Parathyroid adenoma (tissue), 2 donors: Measurements from ENCODE around the gene CFDP1.

Experiments used
- H2AFZ ChIP-seq: fragments of 300-600 bp; sonication (generic); one replicate; pipeline ENCODE4 v1.7.0; 2017; ENCODE audit warnings: antibody characterized with exemption, mild to moderate bottlenecking
- H3K27ac ChIP-seq: fragments of 300-600 bp; sonication (generic); one replicate; pipeline ENCODE4 v1.7.0; 2017
- H3K27me3 ChIP-seq: fragments of 300-600 bp; sonication (generic); one replicate; pipeline ENCODE4 v1.7.0; 2017; ENCODE audit warnings: low read length; ENCODE audit not compliant: control insufficient read depth, insufficient read depth
- H3K36me3 ChIP-seq: fragments of 300-600 bp; sonication (generic); one replicate; pipeline ENCODE4 v1.7.0; 2017; ENCODE audit warnings: low read length; ENCODE audit not compliant: control insufficient read depth, insufficient read depth
- H3K4me1 ChIP-seq: fragments of 300-600 bp; sonication (generic); one replicate; pipeline ENCODE4 v1.7.0; 2017; ENCODE audit warnings: control low read depth
- H3K4me2 ChIP-seq: fragments of 300-600 bp; sonication (generic); one replicate; pipeline ENCODE4 v1.7.0; 2017; ENCODE audit warnings: low read length
- H3K4me3 ChIP-seq: fragments of 300-600 bp; sonication (generic); one replicate; pipeline ENCODE4 v1.7.0; 2017; ENCODE audit warnings: low read depth, low read length
- H3K79me2 ChIP-seq: fragments of 300-600 bp; sonication (generic); one replicate; pipeline ENCODE4 v1.7.0; 2017; ENCODE audit warnings: control low read depth
- H3K9ac ChIP-seq: fragments of 300-600 bp; sonication (generic); one replicate; pipeline ENCODE4 v1.7.0; 2017; ENCODE audit warnings: mild to moderate bottlenecking
- H3K9me3 ChIP-seq: fragments of 300-600 bp; sonication (generic); one replicate; pipeline ENCODE4 v1.7.0; 2017; ENCODE audit warnings: low read length; ENCODE audit not compliant: control insufficient read depth
- TF ChIP-seq, protein P1 (sequence below): fragments of 300-600 bp; sonication (generic); IDR thresholded peaks from one replicate; pipeline ENCODE4 v1.7.0; 2017; ENCODE audit warnings: antibody characterized with exemption, mild to moderate bottlenecking
- donor health status: primary hyperparathyroidism.

The CFDP1 gene

GRCh38 chr16:75309899-75310430 is 123.3 kb downstream of the CFDP1 start:
- Histone ChIP-seq H3K79me2 (peaks cover 5% of the 10 kb centered on the region), H3K4me3 (no peak overlapping the region), H3K9ac (no peak overlapping the region), H3K4me2 (no peak overlapping the region), H3K9me3 (no peaks in the 10 kb centered on the region), H3K27ac (no peak overlapping the region), H3K36me3 (no peaks in the 10 kb centered on the region), H2AFZ (no peak overlapping the region), H3K27me3 (no peaks in the 10 kb centered on the region), H3K4me1 (peaks cover 4% of the 10 kb centered on the region)
- TF ChIP-seq, protein P1, sequence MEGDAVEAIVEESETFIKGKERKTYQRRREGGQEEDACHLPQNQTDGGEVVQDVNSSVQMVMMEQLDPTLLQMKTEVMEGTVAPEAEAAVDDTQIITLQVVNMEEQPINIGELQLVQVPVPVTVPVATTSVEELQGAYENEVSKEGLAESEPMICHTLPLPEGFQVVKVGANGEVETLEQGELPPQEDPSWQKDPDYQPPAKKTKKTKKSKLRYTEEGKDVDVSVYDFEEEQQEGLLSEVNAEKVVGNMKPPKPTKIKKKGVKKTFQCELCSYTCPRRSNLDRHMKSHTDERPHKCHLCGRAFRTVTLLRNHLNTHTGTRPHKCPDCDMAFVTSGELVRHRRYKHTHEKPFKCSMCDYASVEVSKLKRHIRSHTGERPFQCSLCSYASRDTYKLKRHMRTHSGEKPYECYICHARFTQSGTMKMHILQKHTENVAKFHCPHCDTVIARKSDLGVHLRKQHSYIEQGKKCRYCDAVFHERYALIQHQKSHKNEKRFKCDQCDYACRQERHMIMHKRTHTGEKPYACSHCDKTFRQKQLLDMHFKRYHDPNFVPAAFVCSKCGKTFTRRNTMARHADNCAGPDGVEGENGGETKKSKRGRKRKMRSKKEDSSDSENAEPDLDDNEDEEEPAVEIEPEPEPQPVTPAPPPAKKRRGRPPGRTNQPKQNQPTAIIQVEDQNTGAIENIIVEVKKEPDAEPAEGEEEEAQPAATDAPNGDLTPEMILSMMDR, result no peak

GRCh38 chr16:75309156-75309555 is 124.1 kb downstream of the CFDP1 start:
- no peaks in the 10 kb centered on the region for H3K36me3 ChIP-seq
- H3K27ac ChIP-seq, result no peak overlapping the region
- H3K9me3 ChIP-seq, result no peaks in the 10 kb centered on the region
- TF ChIP-seq, protein P1, result no peak
- no peak overlapping the region for H3K4me2 ChIP-seq
- H3K27me3 ChIP-seq, result no peaks in the 10 kb centered on the region
- no peak overlapping the region for H3K4me3 ChIP-seq
- H3K79me2 ChIP-seq, result peaks cover 5% of the 10 kb centered on the region
- no peak overlapping the region for H2AFZ ChIP-seq
- peaks cover 4% of the 10 kb centered on the region for H3K4me1 ChIP-seq
- no peak overlapping the region for H3K9ac ChIP-seq

- TF ChIP-seq, protein P1, result no peak
- Histone ChIP-seq H2AFZ (no peak overlapping the region), H3K4me2 (no peak overlapping the region), H3K9me3 (no peaks in the 10 kb centered on the region), H3K79me2 (peaks cover 5% of the 10 kb centered on the region), H3K27me3 (no peaks in the 10 kb centered on the region), H3K36me3 (no peaks in the 10 kb centered on the region), H3K9ac (no peak overlapping the region), H3K27ac (no peak overlapping the region), H3K4me1 (peaks cover 4% of the 10 kb centered on the region), H3K4me3 (no peak overlapping the region)
Measured at GRCh38 chr16:75308011-75308410, 125.3 kb downstream of the CFDP1 start.

DNA sequence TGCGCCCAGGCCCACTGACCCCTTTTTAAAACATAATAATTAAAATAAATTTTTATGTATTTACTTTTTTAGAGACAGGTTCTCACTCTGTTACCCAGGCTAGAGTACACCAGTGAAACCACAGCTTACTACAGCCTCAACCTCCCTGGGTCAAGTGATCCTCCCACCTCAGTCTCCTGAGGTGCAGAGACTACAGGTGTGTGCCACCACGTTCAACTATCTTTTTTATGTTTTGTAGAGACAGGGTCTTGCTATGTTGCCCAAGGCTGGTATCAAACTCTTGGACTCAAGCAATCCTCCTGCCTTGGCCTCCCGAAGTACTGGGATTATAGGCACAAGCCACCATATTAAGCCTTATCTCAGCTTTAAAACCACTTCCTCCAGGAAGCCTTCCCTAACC is 125.8 kb downstream of the CFDP1 start:
- H3K27me3 ChIP-seq, result no peaks in the 10 kb centered on the region
- no peaks in the 10 kb centered on the region for H3K36me3 ChIP-seq
- H2AFZ ChIP-seq, result no peak overlapping the region
- no peak overlapping the region for H3K27ac ChIP-seq
- no peak overlapping the region for H3K4me3 ChIP-seq
- no peaks in the 10 kb centered on the region for H3K9me3 ChIP-seq
- H3K79me2 ChIP-seq, result peaks cover 5% of the 10 kb centered on the region
- TF ChIP-seq, protein P1, result no peak
- no peak overlapping the region for H3K9ac ChIP-seq
- peaks cover 4% of the 10 kb centered on the region for H3K4me1 ChIP-seq
- H3K4me2 ChIP-seq, result no peak overlapping the region

DNA sequence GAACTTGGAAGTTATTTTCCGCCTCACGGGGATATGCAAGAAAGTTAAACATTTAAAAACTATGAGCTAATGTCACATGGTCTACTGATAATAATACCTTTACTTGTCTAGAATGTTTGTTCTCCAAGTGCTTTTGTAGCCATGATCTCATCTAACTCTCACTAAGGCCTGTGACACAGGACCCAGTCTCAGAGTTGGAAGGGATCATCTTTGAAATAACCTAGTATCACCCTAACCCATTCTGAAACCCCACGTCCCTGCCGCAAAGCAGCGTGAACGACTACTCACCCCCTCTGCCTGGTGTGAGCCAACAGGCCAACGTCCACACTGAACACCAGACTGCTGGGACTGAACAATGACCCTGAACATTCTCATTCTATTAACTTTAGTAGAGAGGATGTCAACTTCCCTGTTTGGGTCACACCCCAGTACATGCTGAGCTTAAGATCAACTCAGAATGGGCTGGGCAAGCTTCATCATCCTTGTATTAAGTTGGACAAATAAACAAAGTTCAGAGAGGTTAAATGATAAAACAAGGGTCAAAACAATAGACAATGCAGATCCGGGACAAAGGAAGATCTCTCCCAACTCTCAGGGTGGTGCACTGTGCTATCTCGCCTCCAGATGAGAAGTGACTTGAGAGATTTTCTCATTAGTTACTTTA is 127.1 kb downstream of the CFDP1 start:
- no peaks in the 10 kb centered on the region for H3K9me3 ChIP-seq
- H3K4me2 ChIP-seq, result no peak overlapping the region
- no peak overlapping the region for H2AFZ ChIP-seq
- H3K4me3 ChIP-seq, result no peak overlapping the region
- TF ChIP-seq, protein P1, result no peak
- peaks cover 5% of the 10 kb centered on the region for H3K79me2 ChIP-seq
- no peaks in the 10 kb centered on the region for H3K36me3 ChIP-seq
- H3K4me1 ChIP-seq, result peaks cover 4% of the 10 kb centered on the region
- no peak overlapping the region for H3K9ac ChIP-seq
- H3K27me3 ChIP-seq, result no peaks in the 10 kb centered on the region
- H3K27ac ChIP-seq, result peak overlapping the region; percentile 39
